ENCODE results near the gene BCKDHB. TPM values are rescaled to one million over a fixed set of nuclear protein-coding genes. Genes with fewer than 3 reads are reported as not detected.

The BCKDHB gene
- total and polyA plus RNA-seq, 8 donors, result 7.8 to 44.6 (median 20.3) TPM

DNA sequence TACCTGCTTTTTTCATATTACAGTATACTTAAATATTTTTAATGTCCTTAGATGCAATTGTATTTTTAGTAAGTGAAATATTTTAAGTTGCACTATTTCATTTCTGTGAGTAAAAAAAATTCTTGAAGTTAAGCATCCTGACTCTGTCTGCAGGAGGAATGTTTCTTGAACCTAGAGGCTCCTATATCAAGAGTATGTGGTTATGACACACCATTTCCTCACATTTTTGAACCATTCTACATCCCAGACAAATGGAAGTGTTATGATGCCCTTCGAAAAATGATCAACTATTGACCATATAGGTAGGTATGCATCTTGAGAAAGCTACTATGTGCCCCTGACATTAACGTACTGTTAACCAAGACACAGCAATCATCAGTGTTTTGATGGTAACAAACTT is 237.0 kb downstream of the BCKDHB start:
- no peaks in the 10 kb centered on the region for H3K27me3 ChIP-seq
- no peaks in the 10 kb centered on the region for H3K36me3 ChIP-seq
- no peak for TF ChIP-seq POLR2AphosphoS5 (IDR thresholded peaks at IDR 0.05)
- no peak for TF ChIP-seq EP300 (IDR thresholded peaks at IDR 0.05)
- TF ChIP-seq POLR2A (IDR thresholded peaks at IDR 0.05), result no peak
- TF ChIP-seq, protein P1, sequence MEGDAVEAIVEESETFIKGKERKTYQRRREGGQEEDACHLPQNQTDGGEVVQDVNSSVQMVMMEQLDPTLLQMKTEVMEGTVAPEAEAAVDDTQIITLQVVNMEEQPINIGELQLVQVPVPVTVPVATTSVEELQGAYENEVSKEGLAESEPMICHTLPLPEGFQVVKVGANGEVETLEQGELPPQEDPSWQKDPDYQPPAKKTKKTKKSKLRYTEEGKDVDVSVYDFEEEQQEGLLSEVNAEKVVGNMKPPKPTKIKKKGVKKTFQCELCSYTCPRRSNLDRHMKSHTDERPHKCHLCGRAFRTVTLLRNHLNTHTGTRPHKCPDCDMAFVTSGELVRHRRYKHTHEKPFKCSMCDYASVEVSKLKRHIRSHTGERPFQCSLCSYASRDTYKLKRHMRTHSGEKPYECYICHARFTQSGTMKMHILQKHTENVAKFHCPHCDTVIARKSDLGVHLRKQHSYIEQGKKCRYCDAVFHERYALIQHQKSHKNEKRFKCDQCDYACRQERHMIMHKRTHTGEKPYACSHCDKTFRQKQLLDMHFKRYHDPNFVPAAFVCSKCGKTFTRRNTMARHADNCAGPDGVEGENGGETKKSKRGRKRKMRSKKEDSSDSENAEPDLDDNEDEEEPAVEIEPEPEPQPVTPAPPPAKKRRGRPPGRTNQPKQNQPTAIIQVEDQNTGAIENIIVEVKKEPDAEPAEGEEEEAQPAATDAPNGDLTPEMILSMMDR (IDR thresholded peaks at IDR 0.05), result no peak
- 89 to 96% (median 94%) methylated on average over 2 of the region's 2 CpGs for WGBS, 5 donors
- H3K4me1 ChIP-seq, result no peaks in the 10 kb centered on the region
- H3K9me3 ChIP-seq, result no peaks in the 10 kb centered on the region
- intact Hi-C loops (cut with DNase I; ENCODE audit: low total_unique reads), result no loop called here
- no peak for DNase-seq
- H3K27ac ChIP-seq, result no peak overlapping the region
- H3K4me3 ChIP-seq, result no peak overlapping the region

DNA sequence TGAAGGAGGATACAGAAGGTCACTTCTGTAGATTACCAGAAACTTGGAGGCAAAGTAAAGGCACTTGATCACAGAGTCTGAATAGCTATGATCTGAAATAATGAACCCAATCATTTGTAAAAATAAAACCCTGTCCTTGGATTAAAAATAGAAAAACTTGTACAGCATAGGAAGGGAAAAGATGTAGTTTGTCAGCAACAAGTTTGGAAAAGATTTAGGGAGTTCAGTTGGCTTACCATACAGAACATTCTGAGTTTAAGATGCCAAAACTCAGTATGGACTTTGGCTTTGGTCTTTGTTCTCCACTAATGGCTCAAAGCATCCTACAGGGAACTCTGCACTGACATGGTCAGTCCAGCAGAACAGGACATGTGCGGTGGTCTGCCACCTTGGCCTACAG is 240.6 kb downstream of the BCKDHB start:
- H3K4me3 ChIP-seq, result no peak overlapping the region
- H3K36me3 ChIP-seq, result no peaks in the 10 kb centered on the region
- 92 to 100% (median 96%) methylated on average over 1 of the region's 1 CpG for WGBS, 5 donors
- no peaks in the 10 kb centered on the region for H3K4me1 ChIP-seq
- intact Hi-C loops (cut with DNase I; ENCODE audit: low total_unique reads), result no loop called here
- no peak overlapping the region for H3K27ac ChIP-seq
- DNase-seq, result no peak
- H3K27me3 ChIP-seq, result no peaks in the 10 kb centered on the region
- H3K9me3 ChIP-seq, result no peaks in the 10 kb centered on the region
- TF ChIP-seq POLR2A (IDR thresholded peaks at IDR 0.05), result no peak
- TF ChIP-seq POLR2AphosphoS5 (IDR thresholded peaks at IDR 0.05), result no peak
- TF ChIP-seq EP300 (IDR thresholded peaks at IDR 0.05), result no peak
- TF ChIP-seq, protein P1 (IDR thresholded peaks at IDR 0.05), result no peak

DNA sequence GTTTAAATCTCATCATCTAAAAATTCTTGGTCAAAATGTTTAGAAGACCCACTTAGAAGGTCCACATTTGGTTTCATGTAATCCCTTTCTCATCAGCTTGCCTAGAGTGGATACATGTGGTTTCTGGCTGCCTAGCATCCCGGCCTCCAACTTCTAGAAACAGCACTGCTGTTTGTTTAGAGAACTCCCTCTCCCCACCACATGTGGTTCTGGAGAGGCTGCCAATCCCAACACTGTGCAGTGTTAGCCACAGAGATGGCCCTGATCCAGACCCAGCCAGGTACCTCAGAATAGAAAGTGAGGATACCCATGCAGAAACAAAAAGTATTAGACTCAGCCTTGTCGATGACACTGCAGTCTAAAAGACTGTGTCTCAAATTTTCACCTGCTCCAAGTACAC is 241.8 kb downstream of the BCKDHB start:
- intact Hi-C loops (cut with DNase I; ENCODE audit: low total_unique reads), result no loop called here

DNA sequence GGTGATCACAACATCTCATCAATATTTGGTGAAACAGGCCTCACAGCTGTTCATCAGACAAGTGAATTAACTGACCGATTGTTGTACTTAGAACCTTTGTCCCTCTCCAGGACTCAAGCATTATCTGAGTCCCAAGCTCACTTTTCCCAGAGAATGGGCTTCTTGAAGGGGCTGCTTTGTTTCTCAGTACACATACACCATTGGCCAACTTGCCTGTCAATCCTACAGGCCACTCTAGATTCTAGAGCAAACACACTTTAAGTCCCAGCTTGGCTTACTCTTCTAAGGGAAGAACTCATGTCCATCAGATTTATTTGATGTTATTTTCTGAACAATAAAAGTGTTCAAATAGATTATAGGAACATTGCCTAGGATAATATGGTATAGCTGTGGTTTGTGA is 249.5 kb downstream of the BCKDHB start:
- Histone ChIP-seq H3K4me1 (no peaks in the 10 kb centered on the region), H3K9me3 (no peaks in the 10 kb centered on the region), H3K4me3 (no peak overlapping the region), H3K27ac (no peak overlapping the region), H3K36me3 (peaks cover 0 to 5% (median 0%) of the 10 kb centered on the region in 4 donors), H3K27me3 (no peaks in the 10 kb centered on the region)
- DNase-seq, result no peak
- intact Hi-C loops (cut with DNase I; ENCODE audit: low total_unique reads), result no loop called here
- 89 to 100% (median 96%) methylated on average over 1 of the region's 1 CpG for WGBS, 5 donors
- TF ChIP-seq POLR2A (IDR thresholded peaks at IDR 0.05) (no peak), EP300 (IDR thresholded peaks at IDR 0.05) (no peak), POLR2AphosphoS5 (IDR thresholded peaks at IDR 0.05) (no peak)
- TF ChIP-seq, protein P1 (IDR thresholded peaks at IDR 0.05), result no peak

More for the DNA sequence above, 241.8 kb downstream of the BCKDHB start:
- Histone ChIP-seq H3K9me3 (no peaks in the 10 kb centered on the region), H3K27me3 (no peaks in the 10 kb centered on the region), H3K36me3 (no peaks in the 10 kb centered on the region), H3K4me1 (no peaks in the 10 kb centered on the region), H3K27ac (no peak overlapping the region), H3K4me3 (no peak overlapping the region)
- no peak for DNase-seq
- WGBS, 5 donors, result 81 to 89% (median 87%) methylated on average over 2 of the region's 2 CpGs
- TF ChIP-seq POLR2A (IDR thresholded peaks at IDR 0.05) (no peak), POLR2AphosphoS5 (IDR thresholded peaks at IDR 0.05) (no peak), EP300 (IDR thresholded peaks at IDR 0.05) (no peak)
- TF ChIP-seq, protein P1 (IDR thresholded peaks at IDR 0.05), result no peak

Data from stomach (tissue), 9 donors.